Lower leg skin (tissue), 3 donors: Measurements from ENCODE around the gene VSTM2B.

ENCODE experiments used
- CTCF ChIP-seq, 3 donors: fragments of 450-650 bp; IDR thresholded peaks; one replicate each; pipeline ENCODE4 v1.5.1; 2016; ENCODE audit warnings: antibody characterized with exemption in 3 of 3, mild to moderate bottlenecking in 3 of 3, moderate library complexity in 2 of 3
- POLR2A ChIP-seq, 2 donors: fragments of 450-650 bp; IDR thresholded peaks; one replicate each; pipeline ENCODE4 v1.6.1; 2016 to 2017; ENCODE audit warnings: antibody characterized with exemption in 2 of 2, mild to moderate bottlenecking in 1 of 2, moderate library complexity in 1 of 2

GRCh38 chr19:29542776-29543175, 17.0 kb downstream of the VSTM2B start:
- TF ChIP-seq POLR2A (IDR thresholded peaks at IDR 0.05): no peak
- no peak for TF ChIP-seq CTCF (IDR thresholded peaks at IDR 0.05)
